Measurements from ENCODE around the gene IRF4.

IRF4 gene

DNA sequence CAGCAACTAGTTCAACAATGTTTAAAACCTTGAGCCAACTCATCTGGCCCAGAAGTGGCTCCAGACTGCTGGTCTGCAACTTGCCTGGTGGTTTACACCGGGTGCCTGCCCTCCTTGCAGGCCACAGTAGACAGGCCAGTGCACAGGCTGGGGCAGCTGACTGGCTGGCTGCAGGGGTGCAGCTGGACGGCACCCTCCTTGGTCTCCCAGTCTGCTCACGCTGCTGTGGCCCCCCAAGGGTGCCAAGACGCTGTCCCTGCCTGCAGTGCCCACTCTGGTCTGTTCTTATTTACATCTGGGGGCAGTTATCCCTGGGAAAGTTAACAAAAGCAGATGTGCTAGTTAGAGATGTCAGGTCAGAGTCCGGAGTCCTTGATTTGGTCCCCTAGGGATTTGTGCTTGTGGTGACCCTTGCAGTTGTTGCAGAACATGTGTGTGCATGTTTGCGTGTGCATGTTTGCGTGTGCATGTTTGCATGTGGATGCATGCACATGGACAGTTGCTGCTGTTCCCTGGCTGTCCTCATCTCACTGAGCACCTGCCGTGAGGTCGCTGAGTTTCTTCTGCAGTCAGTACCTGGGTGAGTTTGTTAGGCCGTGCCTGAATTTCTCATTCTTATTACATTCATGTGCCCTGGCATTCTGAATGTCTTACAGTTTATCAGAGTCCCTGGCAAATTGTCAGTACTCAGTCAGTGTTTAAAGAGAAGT, 48.2 kb upstream of the IRF4 start:
- H3K9me3 ChIP-seq (ENCODE audit: insufficient read depth, low read length), result no peaks in the 10 kb centered on the region
- TF ChIP-seq, protein P1, sequence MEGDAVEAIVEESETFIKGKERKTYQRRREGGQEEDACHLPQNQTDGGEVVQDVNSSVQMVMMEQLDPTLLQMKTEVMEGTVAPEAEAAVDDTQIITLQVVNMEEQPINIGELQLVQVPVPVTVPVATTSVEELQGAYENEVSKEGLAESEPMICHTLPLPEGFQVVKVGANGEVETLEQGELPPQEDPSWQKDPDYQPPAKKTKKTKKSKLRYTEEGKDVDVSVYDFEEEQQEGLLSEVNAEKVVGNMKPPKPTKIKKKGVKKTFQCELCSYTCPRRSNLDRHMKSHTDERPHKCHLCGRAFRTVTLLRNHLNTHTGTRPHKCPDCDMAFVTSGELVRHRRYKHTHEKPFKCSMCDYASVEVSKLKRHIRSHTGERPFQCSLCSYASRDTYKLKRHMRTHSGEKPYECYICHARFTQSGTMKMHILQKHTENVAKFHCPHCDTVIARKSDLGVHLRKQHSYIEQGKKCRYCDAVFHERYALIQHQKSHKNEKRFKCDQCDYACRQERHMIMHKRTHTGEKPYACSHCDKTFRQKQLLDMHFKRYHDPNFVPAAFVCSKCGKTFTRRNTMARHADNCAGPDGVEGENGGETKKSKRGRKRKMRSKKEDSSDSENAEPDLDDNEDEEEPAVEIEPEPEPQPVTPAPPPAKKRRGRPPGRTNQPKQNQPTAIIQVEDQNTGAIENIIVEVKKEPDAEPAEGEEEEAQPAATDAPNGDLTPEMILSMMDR (IDR thresholded peaks at IDR 0.05; ENCODE audit: low read depth, low read length), result no peak
- TF ChIP-seq EZH2phosphoT487 (IDR thresholded peaks at IDR 0.05; ENCODE audit: low read depth), result no peak
- peaks cover 54% of the 10 kb centered on the region for H3K4me1 ChIP-seq (ENCODE audit: low read length)
- peaks cover 57% of the 10 kb centered on the region for H3K36me3 ChIP-seq (replicated peaks; ENCODE audit: low read depth, low read length)
- no peak overlapping the region for H3K4me3 ChIP-seq (ENCODE audit: low read length)
- no peak overlapping the region for H2AFZ ChIP-seq (ENCODE audit: low read depth, low read length)
- peaks cover 86% of the 10 kb centered on the region for H4K20me1 ChIP-seq (ENCODE audit: insufficient read depth, low read length)
- H3K9ac ChIP-seq (ENCODE audit: low read length), result no peak overlapping the region
- H3K27ac ChIP-seq (ENCODE audit: low read length), result no peak overlapping the region
- peaks cover 41% of the 10 kb centered on the region for H3K79me2 ChIP-seq (ENCODE audit: low read length)
- no peak overlapping the region for H3K4me2 ChIP-seq (ENCODE audit: low read length)
- H3K27me3 ChIP-seq (ENCODE audit: low read depth, low read length), result peaks cover 10% of the 10 kb centered on the region; the same call in 1 of the 2 replicates

DNA sequence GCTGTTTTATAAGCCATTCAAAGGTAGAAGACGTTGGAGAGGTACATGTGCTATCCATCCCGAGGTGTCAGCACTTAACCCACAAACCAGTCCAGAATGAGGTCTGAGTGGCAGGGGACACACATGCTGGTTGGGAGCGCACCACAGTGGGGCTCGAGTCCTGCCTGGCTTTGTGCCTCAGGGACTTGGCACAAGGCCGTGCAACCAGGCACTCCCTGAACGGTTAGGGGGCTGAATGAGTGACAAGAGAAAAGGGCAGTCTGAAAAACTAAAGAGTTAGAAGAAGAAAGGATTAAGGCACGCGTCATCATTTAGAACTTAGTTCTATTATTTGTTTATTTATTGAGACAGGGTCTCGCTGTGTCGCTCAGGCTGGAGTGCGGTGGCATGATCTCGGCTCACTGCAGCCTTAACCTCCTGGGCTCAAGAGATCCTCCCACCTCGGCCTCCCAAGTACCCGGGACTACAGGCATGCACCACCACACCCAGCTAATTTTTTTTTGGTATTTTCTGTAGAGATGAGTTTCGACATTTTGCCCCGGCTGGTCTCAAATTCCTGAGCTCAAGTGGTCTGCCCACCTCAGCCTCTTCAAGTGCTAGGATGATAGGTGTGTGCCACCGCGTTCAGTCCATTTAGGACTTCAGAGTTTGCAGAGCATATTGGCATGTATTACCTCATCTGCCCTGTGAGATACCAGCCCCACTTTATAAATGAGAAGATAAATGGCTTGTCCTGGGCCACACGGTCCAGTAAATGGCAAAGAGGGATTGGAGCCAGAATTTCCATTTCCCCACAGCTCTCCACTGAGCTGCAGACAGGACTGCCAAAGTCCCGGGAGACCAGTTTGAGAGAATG, 47.4 kb upstream of the IRF4 start:
- no peak overlapping the region for H2AFZ ChIP-seq (ENCODE audit: low read depth, low read length)
- H3K9me3 ChIP-seq (ENCODE audit: insufficient read depth, low read length), result no peaks in the 10 kb centered on the region
- peaks cover 5% of the 10 kb centered on the region; the same call in 1 of the 2 replicates for H3K27me3 ChIP-seq (ENCODE audit: low read depth, low read length)
- peaks cover 84% of the 10 kb centered on the region for H4K20me1 ChIP-seq (ENCODE audit: insufficient read depth, low read length)
- TF ChIP-seq, protein P1 (IDR thresholded peaks at IDR 0.05; ENCODE audit: low read depth, low read length), result no peak
- no peak for TF ChIP-seq EZH2phosphoT487 (IDR thresholded peaks at IDR 0.05; ENCODE audit: low read depth)
- H3K27ac ChIP-seq (ENCODE audit: low read length), result no peak overlapping the region
- peaks cover 51% of the 10 kb centered on the region for H3K4me1 ChIP-seq (ENCODE audit: low read length)
- no peak overlapping the region for H3K4me3 ChIP-seq (ENCODE audit: low read length)
- peaks cover 65% of the 10 kb centered on the region for H3K36me3 ChIP-seq (replicated peaks; ENCODE audit: low read depth, low read length)
- no peak overlapping the region for H3K4me2 ChIP-seq (ENCODE audit: low read length)
- H3K79me2 ChIP-seq (ENCODE audit: low read length), result peaks cover 41% of the 10 kb centered on the region
- H3K9ac ChIP-seq (ENCODE audit: low read length), result no peak overlapping the region

DNA sequence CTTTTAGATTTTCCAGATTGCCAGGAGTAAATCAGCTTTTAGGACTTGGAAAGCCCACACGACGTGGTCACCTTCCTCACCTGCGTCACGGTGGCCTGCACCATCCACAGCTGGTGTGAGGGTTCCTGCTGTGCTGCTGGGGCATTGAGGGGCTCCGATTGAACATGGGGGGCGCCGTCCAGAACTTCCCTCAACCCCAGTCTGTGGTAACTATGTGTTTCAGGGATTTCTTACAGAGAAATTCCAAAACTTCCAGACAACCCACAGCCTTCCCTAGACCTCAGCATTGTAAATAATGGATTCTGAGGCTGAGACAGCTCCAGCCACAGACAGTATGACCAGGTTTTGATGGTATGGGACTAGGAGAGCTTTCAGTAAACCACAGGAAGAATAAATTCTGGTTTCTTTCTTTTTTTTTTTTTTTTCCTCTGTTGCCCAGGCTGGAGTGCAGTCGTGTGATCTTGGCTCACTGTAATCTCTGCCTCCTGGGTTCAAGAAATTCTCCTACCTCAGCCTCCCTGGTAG, 46.7 kb upstream of the IRF4 start:
- H3K4me2 ChIP-seq (ENCODE audit: low read length), result no peak overlapping the region
- H4K20me1 ChIP-seq (ENCODE audit: insufficient read depth, low read length), result peaks cover 85% of the 10 kb centered on the region
- no peak overlapping the region for H3K27ac ChIP-seq (ENCODE audit: low read length)
- TF ChIP-seq EZH2phosphoT487 (IDR thresholded peaks at IDR 0.05; ENCODE audit: low read depth), result no peak
- TF ChIP-seq, protein P1 (IDR thresholded peaks at IDR 0.05; ENCODE audit: low read depth, low read length), result no peak
- peaks cover 41% of the 10 kb centered on the region for H3K79me2 ChIP-seq (ENCODE audit: low read length)
- no peak overlapping the region for H3K9ac ChIP-seq (ENCODE audit: low read length)
- peaks cover 3% of the 10 kb centered on the region; the same call in 1 of the 2 replicates for H3K27me3 ChIP-seq (ENCODE audit: low read depth, low read length)
- peaks cover 69% of the 10 kb centered on the region for H3K36me3 ChIP-seq (replicated peaks; ENCODE audit: low read depth, low read length)
- peaks cover 58% of the 10 kb centered on the region for H3K4me1 ChIP-seq (ENCODE audit: low read length)
- no peak overlapping the region for H2AFZ ChIP-seq (ENCODE audit: low read depth, low read length)
- no peaks in the 10 kb centered on the region for H3K9me3 ChIP-seq (ENCODE audit: insufficient read depth, low read length)
- H3K4me3 ChIP-seq (ENCODE audit: low read length), result no peak overlapping the region

Data from OCI-LY3 (cell line).